Coronary artery (tissue), 2 donors: ENCODE data around the gene ZC2HC1C.

Source experiments
- DNase-seq: peaks from one replicate; pipeline ENCODE4 v3.0.0-alpha.2; 2017; ENCODE audit warnings: low spot score
- H3K27ac ChIP-seq, 2 donors: fragments of 200-600 bp; sonication (generic); one replicate each; pipeline ENCODE4 v1.5.1; 2016 to 2019
- H3K4me3 ChIP-seq: fragments of 200-600 bp; sonication (generic); 2 replicates; pipeline ENCODE4 v1.5.1; 2016; ENCODE audit warnings: mild to moderate bottlenecking, moderate library complexity
- TF ChIP-seq, protein P1 (sequence below): fragments of 200-600 bp; sonication (generic); IDR thresholded peaks from one replicate; pipeline ENCODE4 v1.5.1; 2019; ENCODE audit warnings: antibody characterized with exemption

ZC2HC1C gene

DNA sequence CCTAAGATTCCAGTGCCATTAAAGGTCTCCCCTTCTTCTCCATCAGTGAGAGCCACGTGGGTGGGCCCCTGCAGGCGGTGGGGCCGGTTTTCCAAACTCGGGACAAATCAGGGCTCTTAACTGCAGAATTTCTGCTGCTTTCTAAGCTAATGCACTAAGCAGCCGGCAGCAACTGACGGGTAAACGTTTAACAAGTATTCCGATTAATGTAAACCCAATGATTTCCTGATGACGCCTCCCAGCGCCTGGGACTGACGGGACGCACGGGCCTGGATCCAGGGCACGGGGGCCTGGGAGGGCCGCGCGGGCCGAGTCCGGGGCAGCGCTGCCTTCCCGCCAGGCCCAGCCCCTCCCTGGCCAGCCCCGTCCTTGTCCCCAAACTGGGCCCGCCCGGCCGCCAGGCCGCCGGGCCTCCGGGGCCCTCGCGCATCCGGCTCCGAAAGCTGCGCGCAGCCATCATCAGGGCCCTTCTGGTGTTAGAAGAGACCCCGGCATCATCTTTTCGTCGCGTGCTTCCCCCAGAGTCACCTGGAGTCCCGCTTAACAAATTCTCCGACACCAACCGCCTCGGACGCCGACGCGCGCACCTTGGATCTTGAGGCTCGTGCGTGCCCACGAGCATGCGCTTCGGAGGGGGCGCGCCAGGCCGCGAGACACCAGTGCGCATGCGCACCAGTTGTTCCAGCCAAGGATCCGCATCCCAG, 18.4 kb upstream of the ZC2HC1C start, which contains the start of gene MLH3:
Gene MLH3 (minus strand): TSS at position 616 of the 704 bp plus-strand sequence. CDS start 1,812 bp downstream, outside the sequence.
- H3K27ac ChIP-seq: peak within 1 kb of the TSS; percentile 90 to 91
- peak within 1 kb of the TSS; percentile 76 for H3K4me3 ChIP-seq
- TF ChIP-seq, protein P1, sequence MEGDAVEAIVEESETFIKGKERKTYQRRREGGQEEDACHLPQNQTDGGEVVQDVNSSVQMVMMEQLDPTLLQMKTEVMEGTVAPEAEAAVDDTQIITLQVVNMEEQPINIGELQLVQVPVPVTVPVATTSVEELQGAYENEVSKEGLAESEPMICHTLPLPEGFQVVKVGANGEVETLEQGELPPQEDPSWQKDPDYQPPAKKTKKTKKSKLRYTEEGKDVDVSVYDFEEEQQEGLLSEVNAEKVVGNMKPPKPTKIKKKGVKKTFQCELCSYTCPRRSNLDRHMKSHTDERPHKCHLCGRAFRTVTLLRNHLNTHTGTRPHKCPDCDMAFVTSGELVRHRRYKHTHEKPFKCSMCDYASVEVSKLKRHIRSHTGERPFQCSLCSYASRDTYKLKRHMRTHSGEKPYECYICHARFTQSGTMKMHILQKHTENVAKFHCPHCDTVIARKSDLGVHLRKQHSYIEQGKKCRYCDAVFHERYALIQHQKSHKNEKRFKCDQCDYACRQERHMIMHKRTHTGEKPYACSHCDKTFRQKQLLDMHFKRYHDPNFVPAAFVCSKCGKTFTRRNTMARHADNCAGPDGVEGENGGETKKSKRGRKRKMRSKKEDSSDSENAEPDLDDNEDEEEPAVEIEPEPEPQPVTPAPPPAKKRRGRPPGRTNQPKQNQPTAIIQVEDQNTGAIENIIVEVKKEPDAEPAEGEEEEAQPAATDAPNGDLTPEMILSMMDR: no peak
- DNase-seq: peak; percentile 81

DNA sequence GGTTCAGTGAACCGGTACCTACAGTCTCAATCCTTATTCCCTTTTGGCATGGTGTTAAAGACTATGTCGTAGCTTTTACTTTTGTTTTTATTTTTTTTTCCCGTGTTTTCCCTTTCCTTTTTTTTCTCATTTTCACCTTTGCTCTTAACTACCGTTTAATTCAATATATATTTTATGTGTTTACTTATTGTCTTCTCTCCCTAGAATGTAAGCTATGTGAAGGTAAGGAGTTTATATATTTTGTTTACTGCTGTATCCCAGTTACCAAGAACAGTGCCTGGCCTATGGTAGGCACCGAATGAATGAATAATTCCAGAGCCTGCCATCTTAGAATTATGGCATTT, 17.9 kb upstream of the ZC2HC1C start:
- DNase-seq: no peak
- Histone ChIP-seq H3K27ac (peak overlapping the region; percentile 90 to 91), H3K4me3 (peak overlapping the region; percentile 76)
- TF ChIP-seq, protein P1: no peak

DNA sequence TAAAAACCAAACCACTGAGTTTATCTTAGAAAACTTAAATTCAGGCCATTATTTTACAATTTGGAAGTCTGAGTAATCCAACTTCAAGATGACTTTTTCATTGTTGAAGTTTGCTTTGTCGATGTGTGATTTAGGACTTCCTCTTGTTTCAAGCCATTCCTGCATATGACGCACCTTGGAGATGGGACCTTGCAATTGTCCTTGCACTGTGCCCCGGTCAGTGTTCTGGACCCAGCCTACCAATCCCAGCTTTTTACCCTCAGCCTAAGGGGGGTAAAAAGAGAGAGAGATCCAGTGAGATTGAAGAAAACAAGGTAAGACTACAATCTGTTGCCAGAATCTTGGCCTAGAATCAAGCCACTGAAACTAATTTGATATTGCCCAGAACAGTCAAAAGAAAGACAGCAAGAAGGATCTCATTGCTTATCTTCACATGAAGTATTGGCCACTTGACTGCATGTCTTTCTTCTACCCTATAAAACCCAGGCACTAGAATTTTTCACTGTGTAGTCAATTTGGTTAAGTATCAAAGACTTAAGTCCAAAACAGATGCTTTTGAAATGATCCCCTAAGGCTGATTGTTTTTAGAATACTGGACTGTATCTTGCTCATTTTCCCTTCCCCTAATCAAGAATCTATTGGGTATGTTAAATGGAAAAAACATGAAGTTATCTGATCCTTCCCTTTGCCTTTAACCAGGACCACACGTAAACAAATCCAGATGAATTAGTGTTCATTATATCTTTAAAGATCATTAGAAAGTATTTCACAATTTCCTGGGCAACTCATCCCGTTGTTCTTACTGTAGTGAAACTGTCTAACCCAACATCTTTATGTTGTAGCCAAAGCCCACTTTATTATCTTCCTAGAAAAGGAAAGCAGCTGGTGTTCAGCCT, 15.8 kb upstream of the ZC2HC1C start:
- DNase-seq: no peak
- H3K27ac ChIP-seq: no peak overlapping the region
- H3K4me3 ChIP-seq: no peak overlapping the region
- TF ChIP-seq, protein P1: no peak

DNA sequence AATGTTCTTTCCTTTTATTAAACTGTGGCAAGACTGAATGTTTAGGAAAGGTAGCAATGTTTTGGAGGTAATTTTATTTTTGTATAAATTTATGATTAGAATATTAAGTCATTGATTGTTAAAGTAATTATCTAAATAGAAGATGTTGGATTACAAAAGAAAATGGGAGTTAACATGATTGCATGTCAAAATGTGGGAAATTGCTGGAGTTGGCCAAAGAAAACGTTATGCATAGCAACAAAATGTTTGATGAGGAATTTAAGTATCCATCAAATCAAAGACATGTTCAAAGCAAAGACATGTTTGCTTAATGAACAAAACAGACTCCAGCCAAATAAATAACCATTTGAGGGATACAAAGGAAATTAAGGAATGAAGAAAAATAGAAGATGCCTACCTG, 15.0 kb upstream of the ZC2HC1C start:
- TF ChIP-seq, protein P1: no peak
- DNase-seq: no peak
- H3K4me3 ChIP-seq: no peak overlapping the region
- H3K27ac ChIP-seq: no peak overlapping the region

DNA sequence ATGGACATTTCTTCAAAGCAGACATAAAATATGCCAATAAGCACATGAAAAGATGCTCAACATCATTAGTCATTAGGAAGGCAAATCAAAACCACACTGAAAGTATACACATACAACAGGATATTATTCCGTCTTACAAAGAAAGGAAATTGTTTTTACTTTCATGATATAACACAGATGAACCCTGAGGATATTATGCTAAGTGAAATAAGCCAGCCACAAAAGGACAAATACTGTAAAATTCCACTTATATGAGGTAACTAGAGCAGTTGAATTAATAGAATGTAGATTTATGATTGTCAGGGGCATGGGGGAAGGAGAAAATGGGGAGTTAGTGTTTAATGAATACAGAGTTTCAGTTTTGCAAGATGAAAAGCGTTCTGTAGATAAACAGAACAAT, 9.8 kb upstream of the ZC2HC1C start:
- TF ChIP-seq, protein P1: no peak
- Histone ChIP-seq H3K4me3 (no peak overlapping the region), H3K27ac (no peak overlapping the region)
- DNase-seq: no peak

DNA sequence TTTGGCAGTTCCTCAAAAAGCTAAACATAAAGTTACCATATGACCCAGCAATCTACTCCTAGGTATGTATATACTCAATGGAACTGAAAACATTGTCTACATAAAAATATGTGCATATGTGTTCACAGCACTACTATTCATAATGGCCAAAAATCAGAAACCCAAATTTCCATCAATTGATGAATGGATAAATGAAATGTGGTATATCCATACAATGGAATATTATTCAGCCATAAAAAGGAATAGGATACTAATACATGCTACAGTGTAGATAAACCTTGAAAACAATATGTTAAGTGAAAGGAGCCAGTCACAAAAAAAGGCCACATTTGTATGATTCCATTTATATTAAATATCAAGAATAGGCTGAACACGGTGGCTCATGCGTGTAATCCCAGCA, 9.0 kb upstream of the ZC2HC1C start:
- no peak overlapping the region for H3K27ac ChIP-seq
- no peak overlapping the region for H3K4me3 ChIP-seq
- TF ChIP-seq, protein P1: no peak
- DNase-seq: no peak
